ENCODE results near the gene EHBP1. TPM values are rescaled to one million over a fixed set of nuclear protein-coding genes. Genes with fewer than 3 reads are reported as not detected.

EHBP1 gene
- total RNA-seq, 5 donors from 2014 or later (not counting 1 experiment from before 2014, with no cell fraction given), result 22.1 to 28.7 (median 26.1) TPM

- no peaks in the 10 kb centered on the region for H3K4me1 ChIP-seq (ENCODE audit: control insufficient read depth in 1 of 2, extremely low read depth in 1 of 2, insufficient read depth in 2 of 2, low read length in 2 of 2)
- H3K27ac Mint-ChIP-seq, result no peak overlapping the region
- ChIA-PET CTCF (no interaction called here), POLR2A (no interaction called here)
- no peak overlapping the region for H3K4me3 ChIP-seq (ENCODE audit: control insufficient read depth in 1 of 2, extremely low read depth in 1 of 2, low read length in 1 of 2)
- no peaks in the 10 kb centered on the region for H3K9me3 ChIP-seq
- no peak for ATAC-seq (replicated peaks in 1 of 4)
- WGBS (ENCODE audit: insufficient coverage), result no CpG with 5 or more reads among the region's 2 CpGs
- peaks cover 0 to 11% (median 3%) of the 10 kb centered on the region in 3 donors for H3K9me3 Mint-ChIP-seq
- H3K27me3 ChIP-seq (replicated peaks in 1 of 2; ENCODE audit: control insufficient read depth in 2 of 2, extremely low read depth in 1 of 2, insufficient read depth in 2 of 2, low read length in 1 of 2), result no peaks in the 10 kb centered on the region
- no peaks in the 10 kb centered on the region for H3K27me3 Mint-ChIP-seq
- no peak overlapping the region for H3K27ac ChIP-seq (ENCODE audit: low read length)
- H3K36me3 Mint-ChIP-seq, result peaks cover 22% of the 10 kb centered on the region
- H3K4me1 Mint-ChIP-seq, result peaks cover 0 to 28% (median 7%) of the 10 kb centered on the region in 3 donors
- DNase-seq, result no peak
- H3K36me3 ChIP-seq (ENCODE audit: control insufficient read depth in 2 of 2, extremely low read depth in 1 of 2, insufficient read depth in 1 of 2, low read length in 1 of 2), result no peaks in the 10 kb centered on the region
- no peak overlapping the region for H3K4me3 Mint-ChIP-seq
Measured at GRCh38 chr2:62811972-62812371, 106.5 kb downstream of the EHBP1 start.

GRCh38 chr2:62812921-62813825 is 107.7 kb downstream of the EHBP1 start:
- Mint-ChIP-seq H3K9me3 (peaks cover 0 to 5% (median 0%) of the 10 kb centered on the region in 3 donors), H3K36me3 (peaks cover 18% of the 10 kb centered on the region), H3K27ac (no peak overlapping the region), H3K4me1 (peaks cover 0 to 28% (median 7%) of the 10 kb centered on the region in 3 donors), H3K27me3 (no peaks in the 10 kb centered on the region), H3K4me3 (no peak overlapping the region)
- ChIA-PET POLR2A (no interaction called here), CTCF (interaction anchor here in 1 of 2 donors (0.6 kb wide), 1 partner anchor 900 kb away, joined by 6 read pairs; no protein-coding TSS in a partner anchor)
- Histone ChIP-seq H3K36me3 (ENCODE audit: control insufficient read depth in 2 of 2, extremely low read depth in 1 of 2, insufficient read depth in 1 of 2, low read length in 1 of 2) (no peaks in the 10 kb centered on the region), H3K4me1 (ENCODE audit: control insufficient read depth in 1 of 2, extremely low read depth in 1 of 2, insufficient read depth in 2 of 2, low read length in 2 of 2) (no peaks in the 10 kb centered on the region), H3K9me3 (no peaks in the 10 kb centered on the region), H3K27me3 (replicated peaks in 1 of 2; ENCODE audit: control insufficient read depth in 2 of 2, extremely low read depth in 1 of 2, insufficient read depth in 2 of 2, low read length in 1 of 2) (no peaks in the 10 kb centered on the region), H3K27ac (ENCODE audit: low read length) (no peak overlapping the region), H3K4me3 (ENCODE audit: control insufficient read depth in 1 of 2, extremely low read depth in 1 of 2, low read length in 1 of 2) (no peak overlapping the region)
- WGBS (ENCODE audit: insufficient coverage), result 83% methylated on average over 6 of the region's 6 CpGs
- ATAC-seq (replicated peaks in 1 of 4), result no peak
- DNase-seq, result no peak

GRCh38 chr2:62814123-62814522 is 108.6 kb downstream of the EHBP1 start:
- Histone ChIP-seq H3K9me3 (no peaks in the 10 kb centered on the region), H3K27ac (ENCODE audit: low read length) (no peak overlapping the region), H3K36me3 (ENCODE audit: control insufficient read depth in 2 of 2, extremely low read depth in 1 of 2, insufficient read depth in 1 of 2, low read length in 1 of 2) (no peaks in the 10 kb centered on the region), H3K4me1 (ENCODE audit: control insufficient read depth in 1 of 2, extremely low read depth in 1 of 2, insufficient read depth in 2 of 2, low read length in 2 of 2) (no peaks in the 10 kb centered on the region), H3K27me3 (replicated peaks in 1 of 2; ENCODE audit: control insufficient read depth in 2 of 2, extremely low read depth in 1 of 2, insufficient read depth in 2 of 2, low read length in 1 of 2) (no peaks in the 10 kb centered on the region), H3K4me3 (ENCODE audit: control insufficient read depth in 1 of 2, extremely low read depth in 1 of 2, low read length in 1 of 2) (no peak overlapping the region)
- Mint-ChIP-seq H3K27me3 (no peaks in the 10 kb centered on the region), H3K4me1 (peaks cover 0 to 28% (median 7%) of the 10 kb centered on the region in 3 donors), H3K4me3 (no peak overlapping the region), H3K9me3 (no peaks in the 10 kb centered on the region), H3K36me3 (peaks cover 11% of the 10 kb centered on the region), H3K27ac (no peak overlapping the region)
- ChIA-PET POLR2A (no interaction called here), CTCF (no interaction called here)
- no peak for DNase-seq
- ATAC-seq (replicated peaks in 1 of 4), result no peak

DNA sequence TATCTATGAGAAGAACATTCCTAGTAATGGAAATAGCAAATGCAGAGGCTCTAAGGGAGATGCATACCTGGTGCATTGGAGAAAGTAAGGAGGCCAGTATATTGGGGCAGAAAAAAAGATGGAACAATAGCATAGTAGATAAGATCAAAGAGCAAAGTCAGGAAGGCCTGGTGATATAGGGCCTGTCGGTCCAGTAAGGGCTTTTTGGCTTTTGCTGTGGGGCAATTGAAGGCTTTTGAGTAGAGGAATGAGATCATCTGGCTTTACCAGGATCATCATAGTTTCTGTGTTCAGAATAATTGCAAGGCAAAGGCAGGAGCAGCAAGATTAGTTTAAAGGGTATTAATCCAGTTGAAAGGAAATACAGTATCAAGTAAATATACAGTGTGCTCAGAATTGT is 111.8 kb downstream of the EHBP1 start:
- no peak overlapping the region for H3K27ac Mint-ChIP-seq
- WGBS (ENCODE audit: insufficient coverage), result 100% methylated on average over 1 of the region's 1 CpG
- ChIA-PET POLR2A (no interaction called here), CTCF (interaction anchor here in 1 of 2 donors (0.6 kb wide), 1 partner anchor 10 kb away, joined by 7 read pairs; no protein-coding TSS in a partner anchor)
- H3K4me1 ChIP-seq (ENCODE audit: control insufficient read depth in 1 of 2, extremely low read depth in 1 of 2, insufficient read depth in 2 of 2, low read length in 2 of 2), result no peaks in the 10 kb centered on the region
- H3K36me3 ChIP-seq (ENCODE audit: control insufficient read depth in 2 of 2, extremely low read depth in 1 of 2, insufficient read depth in 1 of 2, low read length in 1 of 2), result no peaks in the 10 kb centered on the region
- H3K4me1 Mint-ChIP-seq, result peaks cover 0 to 12% (median 5%) of the 10 kb centered on the region in 3 donors
- no peaks in the 10 kb centered on the region for H3K27me3 ChIP-seq (replicated peaks in 1 of 2; ENCODE audit: control insufficient read depth in 2 of 2, extremely low read depth in 1 of 2, insufficient read depth in 2 of 2, low read length in 1 of 2)
- H3K27me3 Mint-ChIP-seq, result no peaks in the 10 kb centered on the region
- peaks cover 8% of the 10 kb centered on the region for H3K36me3 Mint-ChIP-seq
- H3K4me3 Mint-ChIP-seq, result no peak overlapping the region
- DNase-seq (no peak), ATAC-seq (replicated peaks in 1 of 4) (no peak)
- H3K27ac ChIP-seq (ENCODE audit: low read length), result no peak overlapping the region
- H3K9me3 Mint-ChIP-seq, result no peaks in the 10 kb centered on the region
- H3K9me3 ChIP-seq, result no peaks in the 10 kb centered on the region
- no peak overlapping the region for H3K4me3 ChIP-seq (ENCODE audit: control insufficient read depth in 1 of 2, extremely low read depth in 1 of 2, low read length in 1 of 2)

DNA sequence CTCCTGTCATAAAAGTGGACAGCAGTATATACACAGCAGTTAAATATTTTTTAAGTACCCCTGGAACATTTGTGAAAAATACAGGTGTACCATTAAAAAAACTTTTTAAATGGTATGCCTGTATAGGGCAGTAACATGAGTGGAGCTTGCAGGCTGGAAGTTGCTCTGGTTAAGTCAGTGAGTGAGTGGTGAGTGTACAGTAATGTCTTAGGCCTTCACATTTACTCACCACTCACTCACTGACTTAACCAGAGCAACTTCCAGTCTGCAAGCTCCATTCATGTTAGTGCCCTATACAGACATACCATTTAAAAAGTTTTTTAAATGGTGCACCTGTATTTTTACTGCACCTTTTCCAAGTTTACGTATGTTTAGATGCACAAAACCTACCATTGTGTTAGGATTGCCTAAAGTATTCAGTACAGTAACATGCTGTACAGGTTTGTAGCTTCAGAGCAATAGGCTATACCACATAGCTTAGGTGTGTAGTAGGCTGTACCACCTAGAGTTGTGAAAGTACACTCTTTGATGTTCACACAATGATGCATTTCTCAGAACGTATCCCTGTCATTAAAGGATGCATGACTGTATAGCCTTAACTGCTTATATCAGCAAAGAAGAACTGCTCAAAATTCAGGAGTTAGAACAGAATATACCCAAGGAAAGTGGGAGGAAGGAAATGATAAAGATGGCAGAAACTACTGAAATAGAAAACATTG is 112.6 kb downstream of the EHBP1 start:
- no CpG with 5 or more reads among the region's 2 CpGs for WGBS (ENCODE audit: insufficient coverage)
- H3K36me3 Mint-ChIP-seq, result peaks cover 8% of the 10 kb centered on the region
- Histone ChIP-seq H3K4me3 (ENCODE audit: control insufficient read depth in 1 of 2, extremely low read depth in 1 of 2, low read length in 1 of 2) (no peak overlapping the region), H3K4me1 (ENCODE audit: control insufficient read depth in 1 of 2, extremely low read depth in 1 of 2, insufficient read depth in 2 of 2, low read length in 2 of 2) (no peaks in the 10 kb centered on the region), H3K27me3 (replicated peaks in 1 of 2; ENCODE audit: control insufficient read depth in 2 of 2, extremely low read depth in 1 of 2, insufficient read depth in 2 of 2, low read length in 1 of 2) (no peaks in the 10 kb centered on the region), H3K9me3 (no peaks in the 10 kb centered on the region), H3K36me3 (ENCODE audit: control insufficient read depth in 2 of 2, extremely low read depth in 1 of 2, insufficient read depth in 1 of 2, low read length in 1 of 2) (no peaks in the 10 kb centered on the region), H3K27ac (ENCODE audit: low read length) (no peak overlapping the region)
- H3K4me3 Mint-ChIP-seq, result no peak overlapping the region
- ATAC-seq (replicated peaks in 1 of 4) (no peak), DNase-seq (no peak)
- H3K4me1 Mint-ChIP-seq, result peaks cover 0 to 7% (median 5%) of the 10 kb centered on the region in 3 donors
- CTCF ChIA-PET, result interaction anchor here in 1 of 2 donors (0.5 kb wide), 1 partner anchor 94 kb away, joined by 3 read pairs; no protein-coding TSS in a partner anchor
- no peak overlapping the region for H3K27ac Mint-ChIP-seq
- H3K27me3 Mint-ChIP-seq, result no peaks in the 10 kb centered on the region
- no peaks in the 10 kb centered on the region for H3K9me3 Mint-ChIP-seq
- POLR2A ChIA-PET, result no interaction called here

DNA sequence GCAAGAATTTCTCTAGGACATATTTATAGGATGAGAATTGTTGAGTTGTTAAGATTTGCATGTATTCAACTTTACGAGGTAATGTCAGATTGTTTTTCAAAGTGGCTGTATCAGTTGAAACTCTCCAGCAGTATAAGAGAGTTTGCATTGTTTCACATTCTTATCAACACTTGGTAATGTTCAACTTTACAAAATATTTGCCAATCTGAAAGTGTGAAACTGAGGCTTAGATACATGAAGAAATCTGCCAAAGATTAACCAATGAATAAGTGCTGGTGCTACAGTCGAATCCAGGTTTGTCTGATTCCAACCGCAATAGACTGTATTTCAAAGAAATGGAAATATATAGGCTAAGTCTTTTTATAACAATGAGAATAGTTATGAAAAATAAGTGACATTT is 117.0 kb downstream of the EHBP1 start:
- H3K36me3 Mint-ChIP-seq, result peaks cover 28% of the 10 kb centered on the region
- H3K27me3 Mint-ChIP-seq, result no peaks in the 10 kb centered on the region
- no peaks in the 10 kb centered on the region for H3K9me3 Mint-ChIP-seq
- no peak overlapping the region for H3K4me3 ChIP-seq (ENCODE audit: control insufficient read depth in 1 of 2, extremely low read depth in 1 of 2, low read length in 1 of 2)
- H3K4me1 Mint-ChIP-seq, result no peaks in the 10 kb centered on the region
- DNase-seq (no peak), ATAC-seq (replicated peaks in 1 of 4) (no peak)
- no peaks in the 10 kb centered on the region for H3K4me1 ChIP-seq (ENCODE audit: control insufficient read depth in 1 of 2, extremely low read depth in 1 of 2, insufficient read depth in 2 of 2, low read length in 2 of 2)
- ChIA-PET POLR2A (no interaction called here), CTCF (no interaction called here)
- H3K27ac Mint-ChIP-seq, result no peak overlapping the region
- H3K27me3 ChIP-seq (replicated peaks in 1 of 2; ENCODE audit: control insufficient read depth in 2 of 2, extremely low read depth in 1 of 2, insufficient read depth in 2 of 2, low read length in 1 of 2), result no peaks in the 10 kb centered on the region
- peaks cover 2% of the 10 kb centered on the region for H3K9me3 ChIP-seq
- no peak overlapping the region for H3K4me3 Mint-ChIP-seq
- WGBS (ENCODE audit: insufficient coverage), result no CpG with 5 or more reads among the region's 3 CpGs
- peaks cover 0 to 12% of the 10 kb centered on the region in 2 donors for H3K36me3 ChIP-seq (ENCODE audit: control insufficient read depth in 2 of 2, extremely low read depth in 1 of 2, insufficient read depth in 1 of 2, low read length in 1 of 2)
- no peak overlapping the region for H3K27ac ChIP-seq (ENCODE audit: low read length)

Data from T-cell (primary cell).